Measurements from ENCODE around the gene ZBTB8OS.
"Not testable (repeated sequence)": the region's sequence is repeated elsewhere in the genome, so short reads cannot be mapped to it uniquely, and the experiment has no call there.

ZBTB8OS gene

DNA sequence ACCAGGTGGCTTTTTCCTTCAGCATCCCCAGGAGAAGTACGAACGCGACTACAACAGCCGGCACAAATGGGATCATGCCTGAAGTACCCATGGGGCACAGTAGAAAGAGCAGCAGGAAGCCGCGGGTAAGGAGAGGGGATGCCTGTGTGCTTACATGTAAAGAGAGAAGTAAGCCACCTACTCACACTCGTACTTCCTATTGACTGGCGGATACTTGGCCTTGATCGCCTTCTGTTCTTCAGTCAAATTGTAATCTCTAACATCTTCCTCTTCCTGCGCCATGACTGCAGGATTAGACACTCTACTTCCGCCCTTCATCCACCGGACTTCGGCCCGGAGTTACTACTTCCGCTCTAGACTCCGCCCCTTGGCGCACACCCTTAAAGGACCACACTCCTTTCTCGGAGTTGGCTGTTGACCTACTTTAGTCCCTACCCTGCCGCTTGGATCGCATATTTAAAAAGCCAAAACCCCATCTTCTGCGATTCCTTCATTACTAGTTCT lies at the start of gene ZBTB8OS:
TSS of gene ZBTB8OS (minus strand) at position 303 of the 504 bp plus-strand sequence. CDS start at position 282, 21 bp downstream.
- DNase-seq, result peak; percentile 98

DNA sequence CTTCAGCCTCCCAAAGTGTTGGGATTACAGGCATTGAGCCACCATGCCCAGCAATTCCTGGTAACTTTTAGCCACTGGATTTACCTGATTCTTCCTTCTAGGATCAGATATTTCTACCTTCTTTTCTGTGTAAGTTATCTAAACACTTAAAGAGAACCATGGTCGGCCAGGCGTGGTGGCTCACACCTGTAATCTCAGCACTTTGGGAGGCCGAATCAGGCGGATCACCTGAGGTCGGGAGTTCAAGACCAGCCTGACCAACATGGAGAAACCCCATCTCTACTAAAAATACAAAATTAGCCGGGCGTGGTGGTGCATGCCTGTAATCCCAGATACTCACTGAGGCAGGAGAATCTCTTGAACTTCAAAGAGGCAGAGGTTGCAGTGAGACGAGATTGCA lies 46.6 kb upstream of the ZBTB8OS start:
- DNase-seq, result not testable (repeated sequence)

GRCh38 chr1:32696041-32696440 lies 45.7 kb upstream of the ZBTB8OS start:
- no peak for DNase-seq

DNA sequence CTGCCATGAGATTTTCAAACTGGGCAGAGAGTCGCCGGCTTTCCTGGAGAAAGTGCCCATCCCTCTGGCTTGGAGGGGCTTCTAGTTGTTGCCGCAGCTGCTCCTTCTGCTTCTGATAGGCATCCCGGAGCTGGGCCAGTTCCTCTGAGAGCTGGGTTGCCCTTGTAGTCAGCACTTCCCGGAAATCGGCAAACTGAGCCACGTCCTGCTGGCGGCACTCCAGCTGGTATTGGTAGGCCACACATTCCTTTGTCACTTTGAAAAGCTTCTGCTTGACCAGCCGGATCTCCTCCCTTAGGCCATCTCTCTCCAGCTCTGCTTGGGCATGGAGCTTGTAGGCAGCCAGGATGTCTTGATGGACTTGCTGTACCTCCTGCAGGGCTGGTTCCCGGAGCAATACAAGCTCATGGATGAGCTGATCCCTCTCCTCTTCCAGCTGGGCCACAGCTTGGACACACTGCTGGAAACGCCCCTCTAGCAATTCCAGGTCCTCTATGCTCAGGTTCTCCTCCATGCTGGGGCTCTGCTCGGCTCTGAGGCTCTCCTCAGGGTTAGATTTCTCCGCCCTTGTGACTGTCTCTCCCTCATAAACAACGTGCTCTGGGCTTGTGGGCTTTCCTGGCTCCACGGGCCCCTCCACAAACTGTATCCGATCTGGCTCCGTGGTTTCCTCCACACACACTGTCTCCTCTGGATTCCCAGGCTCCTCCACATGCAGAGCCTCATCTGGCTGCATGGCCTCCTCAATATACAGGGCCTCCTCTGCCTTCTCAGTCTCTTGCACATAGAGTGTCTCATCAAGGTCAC lies 45.0 kb upstream of the ZBTB8OS start:
- peak; percentile 79 for DNase-seq

DNA sequence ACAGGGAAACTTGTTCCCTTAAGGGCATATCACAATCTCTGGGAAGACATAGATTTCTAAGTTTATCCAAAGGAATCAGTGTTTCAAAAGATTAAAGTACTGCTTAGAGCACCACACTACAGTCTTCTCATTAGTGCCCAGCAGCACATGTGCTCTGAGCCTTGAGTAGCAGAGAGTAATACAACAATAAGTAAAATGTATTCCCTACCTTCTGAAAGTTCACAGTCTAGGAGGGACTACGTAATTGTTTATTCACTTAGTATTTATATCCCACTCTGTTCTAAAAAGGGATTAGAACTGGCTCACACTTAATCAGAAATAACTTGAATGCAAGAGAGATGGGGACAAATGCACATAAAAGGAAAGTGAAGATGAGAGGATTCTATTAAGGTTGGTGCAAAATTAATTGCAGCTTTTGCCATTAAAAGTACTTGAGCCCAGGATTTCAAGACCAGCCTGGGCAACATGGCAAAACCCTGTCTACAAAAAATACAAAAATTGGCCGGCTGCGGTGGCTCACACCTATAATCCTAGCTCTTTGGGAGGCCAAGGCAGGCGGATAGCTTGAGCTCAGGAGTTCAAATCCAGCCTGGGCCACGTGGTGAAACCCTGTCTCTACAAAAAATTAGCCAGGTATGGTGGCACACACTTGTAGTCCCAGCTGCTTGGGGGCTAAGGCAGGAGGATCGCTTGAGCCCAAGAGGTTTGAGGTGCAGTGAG lies 43.3 kb upstream of the ZBTB8OS start:
- DNase-seq, result no peak

DNA sequence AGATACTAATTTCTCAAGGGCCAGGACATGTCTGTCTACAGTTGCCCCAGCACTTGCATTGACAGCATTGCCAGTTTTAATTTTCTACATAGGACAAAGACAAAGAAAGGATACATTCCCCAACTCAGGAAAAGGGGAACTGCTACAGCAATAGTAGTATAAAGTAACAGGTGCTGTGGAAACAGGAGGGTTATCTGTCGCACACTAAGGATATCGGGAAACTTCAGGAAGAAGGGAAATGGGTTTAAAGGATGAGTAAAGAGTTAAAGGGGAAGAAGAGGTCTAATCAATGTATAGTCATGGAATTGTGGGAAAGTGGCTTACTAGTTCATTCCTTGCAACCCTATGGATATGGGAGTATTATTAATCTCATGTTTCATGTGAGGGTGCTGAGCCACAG lies 36.0 kb upstream of the ZBTB8OS start:
- DNase-seq, result no peak

- no peak for DNase-seq
These were observed 35.1 kb upstream of the ZBTB8OS start for GRCh38 chr1:32685498-32685897.

- DNase-seq, result no peak
These were observed 33.9 kb upstream of the ZBTB8OS start for GRCh38 chr1:32684167-32684811.

DNA sequence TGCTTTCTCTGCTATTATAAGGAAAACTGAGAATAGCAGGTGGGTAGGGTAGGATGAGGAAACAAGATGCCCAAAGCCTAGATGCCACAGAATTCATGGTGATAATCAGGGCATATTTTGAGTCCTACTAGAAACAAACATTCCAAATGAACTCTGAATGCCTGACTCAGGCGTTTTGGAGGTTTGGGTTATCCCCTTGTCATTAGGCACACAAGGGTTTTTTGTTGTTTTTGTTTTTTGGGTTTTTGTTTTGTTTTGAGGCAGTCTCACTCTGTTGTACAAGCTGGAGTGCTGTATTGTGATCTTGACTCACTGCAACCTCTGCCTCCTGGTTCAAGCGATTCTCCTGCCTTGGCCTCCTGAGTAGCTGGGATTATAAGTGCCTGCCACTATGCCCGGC lies 33.0 kb upstream of the ZBTB8OS start:
- DNase-seq, result no peak

DNA sequence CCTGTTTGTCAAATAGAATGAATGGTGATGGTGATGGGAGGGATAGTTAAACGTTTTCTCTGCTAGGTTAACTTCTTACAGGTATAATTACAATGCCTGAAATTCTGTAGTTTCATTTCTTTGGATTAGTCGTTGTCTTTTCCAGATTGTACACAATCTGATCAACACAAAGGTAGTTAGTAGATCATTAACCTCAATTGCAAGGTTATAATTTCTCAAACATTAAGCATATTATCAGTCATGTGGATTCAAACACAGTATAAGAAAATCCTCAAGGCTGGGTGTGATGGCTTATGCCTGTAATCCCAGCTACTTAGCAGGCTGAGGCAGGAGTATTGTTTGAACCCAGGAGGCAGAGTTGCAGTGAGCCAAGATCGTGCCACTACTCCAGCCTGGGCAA lies 31.6 kb upstream of the ZBTB8OS start:
- DNase-seq, result no peak

DNA sequence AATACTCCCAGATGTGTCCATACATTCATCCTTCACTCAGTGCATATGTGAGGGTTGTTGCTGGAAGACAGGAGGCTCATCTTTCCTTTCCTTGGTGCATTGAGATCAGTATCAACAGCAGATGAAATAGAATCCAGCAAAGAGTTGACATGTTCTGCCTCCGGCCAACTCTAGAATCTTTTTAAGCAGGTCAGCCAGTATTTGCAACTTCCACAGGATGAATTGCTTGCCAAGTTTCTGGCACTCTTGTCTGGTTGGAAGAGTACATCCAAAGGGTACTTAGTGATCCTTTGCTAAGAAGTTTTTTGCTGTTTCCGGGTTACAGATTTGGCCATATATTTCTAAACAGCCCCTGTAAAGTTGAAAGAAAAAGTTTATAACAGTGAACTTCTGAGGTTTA lies 31.2 kb upstream of the ZBTB8OS start:
- DNase-seq, result no peak

DNA sequence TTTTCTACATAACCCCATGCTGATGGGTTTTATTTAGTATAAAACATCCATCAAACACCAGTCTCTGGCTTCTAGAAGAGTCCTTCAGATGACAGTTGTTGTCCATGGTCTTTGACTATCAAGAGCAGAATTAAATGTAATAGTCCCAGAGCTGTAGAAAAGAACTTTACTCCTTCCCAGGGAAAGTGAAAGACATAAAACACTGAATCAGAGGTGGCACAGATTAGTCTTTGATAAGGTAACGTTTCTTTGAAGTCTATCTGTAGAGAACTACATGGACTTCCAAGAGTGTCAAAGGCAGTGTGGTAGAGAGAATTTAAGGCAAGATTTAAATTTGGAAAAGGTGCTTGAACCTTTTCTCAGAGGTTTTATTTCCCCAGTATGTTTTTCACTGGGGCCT lies 30.3 kb upstream of the ZBTB8OS start:
- DNase-seq, result no peak

DNA sequence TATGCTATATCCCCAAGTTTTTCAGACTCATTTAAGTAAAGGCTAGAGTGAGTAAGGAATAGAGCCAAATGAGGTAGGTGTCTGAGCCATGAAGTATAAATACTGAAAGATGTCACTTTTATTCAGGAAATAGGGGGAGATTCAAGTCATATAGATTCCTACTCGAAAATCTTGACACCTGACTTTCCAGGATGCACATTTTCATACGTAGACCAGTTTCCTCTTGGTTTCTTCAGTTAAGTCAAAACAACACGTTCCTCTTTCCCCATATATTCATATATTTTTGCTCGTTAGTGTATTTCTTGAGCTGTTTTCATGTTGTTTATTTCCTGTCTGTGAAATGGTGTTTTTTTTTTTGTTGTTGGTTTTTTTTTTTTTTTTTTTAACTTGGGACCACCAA lies 29.6 kb upstream of the ZBTB8OS start:
- DNase-seq, result not testable (repeated sequence)

GRCh38 chr1:32676945-32677344 lies 26.6 kb upstream of the ZBTB8OS start:
- no peak for DNase-seq

- not testable (repeated sequence) for DNase-seq
These were observed 18.4 kb upstream of the ZBTB8OS start for GRCh38 chr1:32668716-32669115.

- DNase-seq, result no peak
These were observed 16.7 kb upstream of the ZBTB8OS start for GRCh38 chr1:32666901-32667566.

DNA sequence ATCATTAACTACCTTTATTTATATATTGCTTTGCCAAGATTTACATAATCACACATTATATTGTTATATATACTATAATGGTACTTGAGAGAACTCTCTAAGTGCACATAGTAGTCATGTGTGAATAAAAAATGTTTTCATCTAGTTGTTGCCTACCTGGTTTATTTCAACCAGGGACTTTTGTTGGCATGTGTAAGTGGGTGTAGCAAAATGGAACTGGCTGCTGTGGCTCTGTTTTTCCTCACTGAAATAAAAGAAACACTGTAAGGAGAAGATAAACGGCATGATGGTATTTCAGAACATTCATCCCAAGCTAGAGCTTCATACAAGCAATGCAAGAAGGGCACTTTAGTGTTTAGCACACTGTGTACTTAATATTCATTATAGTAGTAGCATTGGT lies 15.6 kb upstream of the ZBTB8OS start:
- DNase-seq, result no peak

GRCh38 chr1:32659581-32659980 lies 9.2 kb upstream of the ZBTB8OS start:
- no peak for DNase-seq

GRCh38 chr1:32652244-32652962 lies 2.1 kb upstream of the ZBTB8OS start:
- DNase-seq, result no peak

GRCh38 chr1:32651461-32652073 lies 1.2 kb upstream of the ZBTB8OS start:
- no peak for DNase-seq

DNA sequence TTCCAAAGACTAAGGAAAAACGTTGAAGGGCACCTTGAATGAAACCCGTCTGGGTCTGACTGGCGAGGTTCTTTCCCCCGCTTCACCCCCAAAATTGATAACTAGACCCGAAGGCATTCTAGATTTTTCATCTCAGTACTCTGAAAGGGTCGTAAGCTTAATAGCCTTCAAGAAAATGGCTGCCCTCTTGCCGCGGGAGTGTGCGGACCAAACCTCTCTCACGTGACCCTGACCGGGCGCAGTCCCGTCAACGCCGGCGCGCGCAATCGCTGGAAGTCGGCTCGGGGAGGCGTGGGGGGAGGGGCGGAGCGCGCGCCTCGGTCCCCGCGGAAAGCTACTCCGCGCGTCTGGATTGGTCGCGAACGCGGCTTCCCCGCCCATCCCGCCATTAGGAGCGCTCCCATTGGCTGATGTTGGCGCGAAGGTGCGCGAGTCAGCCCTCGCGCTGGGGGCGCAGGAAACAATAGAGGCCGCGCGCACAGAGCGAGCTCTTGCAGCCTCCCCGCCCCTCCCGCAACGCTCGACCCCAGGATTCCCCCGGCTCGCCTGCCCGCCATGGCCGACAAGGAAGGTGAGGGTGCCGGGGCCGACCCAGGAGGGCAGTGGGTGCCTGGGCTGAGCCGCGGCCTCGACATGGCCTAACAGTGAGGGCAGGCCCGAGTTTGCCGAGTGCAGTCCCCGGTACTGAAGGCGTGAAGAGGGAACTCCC lies 556 bp upstream of the ZBTB8OS start, which contains the start of gene RBBP4:
TSS of gene RBBP4 (plus strand) at position 457 of the 709 bp plus-strand sequence. CDS start at position 556, 99 bp downstream.
- peak; percentile 96 for DNase-seq
